Measurements from ENCODE around the gene RTN1.

- TF ChIP-seq POLR2A (IDR thresholded peaks at IDR 0.05; ENCODE audit: low read length) (no peak), GATA1 (IDR thresholded peaks at IDR 0.05; ENCODE audit: low read depth, low read length) (no peak)
Measured at GRCh38 chr14:59564366-59564765, 306.2 kb downstream of the RTN1 start.

Data from erythroblast (primary cell).